IMR-90 (cell line): ENCODE results near the gene AGAP1. TPM values are rescaled to one million over a fixed set of nuclear protein-coding genes. Genes with fewer than 3 reads are reported as not detected.

Experiments
- ATAC-seq: fragments of 200-7000 bp; cut with Tn5 transposase; 2 replicates; pipeline ENCODE4 v1.9.1; 2020; ENCODE audit warnings: low read depth, mild to moderate bottlenecking, moderate library complexity
- BruUV-seq: library from RNA; stranded (reverse); fragments of 400-500 nt; replicated peaks from 2 replicates; lab custom pipeline; 2021; lab: Mats Ljungman, UMichigan
- CTCF ChIA-PET: fragments of 300-600 bp; formaldehyde crosslinking; extraction: SDS; loops from one replicate; lab custom pipeline; 2021; ENCODE audit warnings: antibody characterized with exemption; lab: Yijun Ruan, JAX
- POLR2A ChIA-PET: fragments of 300-600 bp; sonication (Branson Sonifier 250); formaldehyde crosslinking; loops from one replicate; lab custom pipeline; 2022; ENCODE audit warnings: antibody characterized with exemption; ENCODE audit not compliant: unreplicated experiment; lab: Charles Lee
- DNase-seq: peaks from one replicate; pipeline ENCODE4 v3.0.0; 2013
- H2AFZ ChIP-seq: replicated peaks from 2 replicates; pipeline ENCODE3; 2013; ENCODE audit warnings: low read length, mild to moderate bottlenecking; ENCODE audit not compliant: poor library complexity
- H2AK5ac ChIP-seq: 2 replicates; pipeline ENCODE4 v1.6.1; 2013; ENCODE audit warnings: low read depth, low read length, inconsistent platforms
- H2AK9ac ChIP-seq: replicated peaks from 2 replicates; pipeline ENCODE3; 2013; ENCODE audit warnings: mild to moderate bottlenecking, low read depth, low read length, moderate library complexity; ENCODE audit not compliant: poor library complexity
- H2BK120ac ChIP-seq: 2 replicates; pipeline ENCODE4 v1.6.1; 2013; ENCODE audit warnings: low read depth, low read length, inconsistent platforms
- H2BK15ac ChIP-seq: 3 replicates; pipeline ENCODE4 v1.6.1; 2013; ENCODE audit warnings: low read depth, low read length, inconsistent platforms
- H2BK20ac ChIP-seq: 2 replicates; pipeline ENCODE4 v1.6.1; 2013; ENCODE audit warnings: low read depth, mild to moderate bottlenecking, inconsistent platforms, low read length, moderate library complexity
- H2BK5ac ChIP-seq: 2 replicates; pipeline ENCODE4 v1.6.1; 2013; ENCODE audit warnings: mild to moderate bottlenecking, low read depth, low read length, inconsistent platforms; ENCODE audit not compliant: poor library complexity, severe bottlenecking
- H3K14ac ChIP-seq: replicated peaks from 2 replicates; pipeline ENCODE4 v1.6.1; 2013; ENCODE audit warnings: low read depth, low read length, inconsistent platforms
- H3K18ac ChIP-seq: 2 replicates; pipeline ENCODE4 v1.6.1; 2013; ENCODE audit warnings: low read depth, low read length, control low read depth
- H3K23ac ChIP-seq: 2 replicates; pipeline ENCODE4 v1.6.1; 2013; ENCODE audit warnings: low read depth, low read length, inconsistent platforms
- H3K27ac ChIP-seq: 2 replicates; pipeline ENCODE4 v1.5.1; 2013; ENCODE audit warnings: mild to moderate bottlenecking, control low read depth, low read length; ENCODE audit not compliant: insufficient read depth
- H3K27me3 ChIP-seq: 2 replicates; pipeline ENCODE4 v1.6.1; 2013; ENCODE audit warnings: low read length; ENCODE audit not compliant: control insufficient read depth, insufficient read depth
- H3K36me3 ChIP-seq: 2 replicates; pipeline ENCODE4 v1.6.1; 2013; ENCODE audit warnings: low read length, mixed read lengths; ENCODE audit not compliant: control insufficient read depth, insufficient read depth
- H3K4ac ChIP-seq: 2 replicates; pipeline ENCODE4 v1.6.1; 2013; ENCODE audit warnings: low read depth, low read length, inconsistent platforms
- H3K4me1 ChIP-seq: 2 replicates; pipeline ENCODE4 v1.6.1; 2013; ENCODE audit warnings: low read length, mixed read lengths; ENCODE audit not compliant: control insufficient read depth, insufficient read depth
- H3K4me2 ChIP-seq: 2 replicates; pipeline ENCODE4 v1.6.1; 2013; ENCODE audit warnings: low read depth, mild to moderate bottlenecking, control low read depth, low read length, moderate library complexity
- H3K4me3 ChIP-seq: 2 replicates; pipeline ENCODE4 v1.5.1; 2013; ENCODE audit warnings: low read depth, mild to moderate bottlenecking, control low read depth, low read length, moderate library complexity; ENCODE audit not compliant: insufficient read depth
- H3K56ac ChIP-seq: 2 replicates; pipeline ENCODE4 v1.6.1; 2013; ENCODE audit warnings: low read length, inconsistent platforms; ENCODE audit not compliant: insufficient read depth; ENCODE audit errors: extremely low read depth
- H3K79me1 ChIP-seq, 2 experiments: 2 replicates each; pipeline ENCODE4 v1.6.1; 2013; ENCODE audit warnings: low read length in 2 of 2, inconsistent platforms in 1 of 2, low read depth in 1 of 2
- H3K9ac ChIP-seq: 2 replicates; pipeline ENCODE4 v1.6.1; 2013; ENCODE audit warnings: low read depth, low read length, control low read depth
- H3K9me1 ChIP-seq: 2 replicates; pipeline ENCODE4 v1.6.1; 2013; ENCODE audit warnings: low read length, inconsistent platforms; ENCODE audit not compliant: insufficient read depth
- H3K9me3 ChIP-seq: 2 replicates; pipeline ENCODE4 v1.6.1; 2013; ENCODE audit warnings: low read length; ENCODE audit not compliant: control insufficient read depth, insufficient read depth
- H4K20me1 ChIP-seq: 2 replicates; pipeline ENCODE4 v1.6.1; 2013; ENCODE audit warnings: low read length, inconsistent platforms; ENCODE audit not compliant: insufficient read depth
- H4K5ac ChIP-seq: 2 replicates; pipeline ENCODE4 v1.6.1; 2013; ENCODE audit warnings: mild to moderate bottlenecking, low read depth, low read length, control low read depth
- H4K8ac ChIP-seq, 2 experiments: 2 replicates each; pipeline ENCODE4 v1.6.1; 2013; ENCODE audit warnings: low read depth in 2 of 2, low read length in 2 of 2, control low read depth in 1 of 2, inconsistent platforms in 1 of 2
- H4K91ac ChIP-seq: 2 replicates; pipeline ENCODE4 v1.6.1; 2013; ENCODE audit warnings: low read depth, low read length, inconsistent platforms; ENCODE audit not compliant: insufficient read depth
- BHLHE40 ChIP-seq: fragments of 150-350 bp; IDR thresholded peaks from 2 replicates; pipeline ENCODE4 v1.6.1; 2016; ENCODE audit warnings: mild to moderate bottlenecking, low read depth, low read length
- CEBPB ChIP-seq: IDR thresholded peaks from 2 replicates; pipeline ENCODE4 v1.6.1; 2012; ENCODE audit warnings: low read depth, low read length, improper control_type of control experiment
- CHD1 ChIP-seq: IDR thresholded peaks from 2 replicates; pipeline ENCODE4 v1.6.1; 2012; ENCODE audit warnings: low read depth, low read length, improper control_type of control experiment
- CTCF ChIP-seq: conservative IDR thresholded peaks from 2 replicates; pipeline ENCODE4 v1.5.1; 2012; ENCODE audit warnings: mild to moderate bottlenecking, low read depth, low read length, improper control_type of control experiment
- ELK1 ChIP-seq: fragments of 150-350 bp; IDR thresholded peaks from 2 replicates; pipeline ENCODE4 v1.6.1; 2016; ENCODE audit warnings: low read depth, mild to moderate bottlenecking, low read length, moderate library complexity, borderline replicate concordance
- FOS ChIP-seq: fragments of 150-350 bp; IDR thresholded peaks from 2 replicates; pipeline ENCODE4 v1.6.1; 2016; ENCODE audit warnings: low read depth, low read length
- MAFK ChIP-seq: IDR thresholded peaks from 2 replicates; pipeline ENCODE4 v1.6.1; 2012; ENCODE audit warnings: low read depth, low read length, improper control_type of control experiment
- MAZ ChIP-seq: IDR thresholded peaks from 2 replicates; pipeline ENCODE4 v1.6.1; 2012; ENCODE audit warnings: low read depth, mild to moderate bottlenecking, low read length, improper control_type of control experiment, moderate library complexity, borderline replicate concordance
- MXI1 ChIP-seq: IDR thresholded peaks from 2 replicates; pipeline ENCODE4 v1.6.1; 2012; ENCODE audit warnings: low read depth, mild to moderate bottlenecking, low read length, moderate library complexity, borderline replicate concordance
- NFE2L2 ChIP-seq: fragments of 150-350 bp; IDR thresholded peaks from 2 replicates; pipeline ENCODE4 v1.6.1; 2016; ENCODE audit warnings: low read depth, mild to moderate bottlenecking, low read length
- POLR2A ChIP-seq: IDR thresholded peaks from 2 replicates; pipeline ENCODE4 v1.6.1; 2012; ENCODE audit warnings: mild to moderate bottlenecking, low read depth, low read length
- RAD21 ChIP-seq: IDR thresholded peaks from 2 replicates; pipeline ENCODE4 v1.6.1; 2012; ENCODE audit warnings: low read length, improper control_type of control experiment
- RCOR1 ChIP-seq: IDR thresholded peaks from 2 replicates; pipeline ENCODE4 v1.6.1; 2012; ENCODE audit warnings: mild to moderate bottlenecking, low read length, improper control_type of control experiment; ENCODE audit not compliant: insufficient replicate concordance
- RFX5 ChIP-seq: IDR thresholded peaks from 2 replicates; pipeline ENCODE4 v1.8.0; 2012; ENCODE audit warnings: low read depth, mild to moderate bottlenecking, low read length, moderate library complexity
- SMC3 ChIP-seq: fragments of 150-350 bp; IDR thresholded peaks from 2 replicates; pipeline ENCODE4 v1.6.1; 2016; ENCODE audit warnings: low read depth, mild to moderate bottlenecking, antibody characterized with exemption, low read length, moderate library complexity
- USF2 ChIP-seq: fragments of 150-350 bp; IDR thresholded peaks from 2 replicates; pipeline ENCODE4 v1.6.1; 2017; ENCODE audit warnings: mild to moderate bottlenecking, antibody characterized with exemption, low read length, low read depth
- WGBS, 2 experiments: methylation state at CpG; one replicate each; pipeline versions ENCODE4 v1.1.5 to v1.1.7; 2013; ENCODE audit warnings: missing lambda C conversion rate in 2 of 2; ENCODE audit not compliant: insufficient read length in 1 of 2; ENCODE audit errors: extremely low coverage in 2 of 2; 5-methylcytosine and 5-hydroxymethylcytosine counted together
- dilution Hi-C: fragments of 300-500 bp; cut with HindIII; formaldehyde crosslinking; loops from one replicate; pipeline ENCODE4 v1.14.3; 2018; ENCODE audit warnings: low sequenced_read_pairs; ENCODE audit not compliant: unreplicated experiment
- in situ Hi-C: fragments of 300-500 bp; cut with MboI; formaldehyde crosslinking; loops from 3 replicates; pipeline ENCODE4 v1.14.3; 2019; ENCODE audit warnings: low sequenced_read_pairs, inconsistent platforms, mixed read lengths
- intact Hi-C: fragments of 100-400 bp; cut with micrococcal nuclease; formaldehyde crosslinking; loops from 2 replicates; pipeline ENCODE4 v1.10.0; 2022
- polyA plus RNA-seq, 3 experiments: library from polyadenylated mRNA; depleted of rRNA; stranded (reverse); fragments of >200 nt; gene quantifications; 2 replicates each; pipeline ENCODE4 v1.2.3, GENCODE V29; 2012; ENCODE audit warnings: low replicate concordance in 1 of 3
- total RNA-seq: library from RNA; depleted of rRNA; stranded (reverse); fragments of >200 nt; gene quantifications from 2 replicates; pipeline ENCODE4 v1.2.3, GENCODE V29; 2012

The AGAP1 gene
- total and polyA plus RNA-seq, 2 of the 4 experiments (the other 2 are of a cell fraction), result 15.1 to 16.4 TPM

- Histone ChIP-seq H3K27ac (no peak overlapping the region), H4K91ac (no peak overlapping the region), H3K79me1 (no peaks in the 10 kb centered on the region), H2BK20ac (no peak overlapping the region), H2BK15ac (no peak overlapping the region), H2BK120ac (no peak overlapping the region), H3K4me1 (no peaks in the 10 kb centered on the region), H2BK5ac (no peak overlapping the region), H4K20me1 (no peaks in the 10 kb centered on the region), H3K18ac (no peak overlapping the region), H4K5ac (no peak overlapping the region), H3K4me3 (no peak overlapping the region), H3K4ac (no peak overlapping the region), H4K8ac (no peak overlapping the region), H3K23ac (no peak overlapping the region), H2AK5ac (no peak overlapping the region), H3K56ac (no peak overlapping the region), H3K9me3 (no peaks in the 10 kb centered on the region; the same call in 1 of the 2 replicates), H3K14ac (no peak overlapping the region), H2AFZ (no peak overlapping the region), H3K36me3 (peaks cover 9% of the 10 kb centered on the region), H3K27me3 (no peaks in the 10 kb centered on the region), H3K9me1 (peaks cover 9% of the 10 kb centered on the region; the same call in 1 of the 2 replicates), H3K4me2 (no peak overlapping the region), H3K9ac (no peak overlapping the region), H2AK9ac (no peak overlapping the region)
- no peak for ATAC-seq
- WGBS, 2 experiments, result 100% methylated on average over 2 of the region's 6 CpGs; no CpG with 5 or more reads in 1 of the 2 experiments
- TF ChIP-seq SMC3, result no peak
- no peak for TF ChIP-seq RAD21
- TF ChIP-seq ELK1, result no peak
- no peak for TF ChIP-seq POLR2A
- TF ChIP-seq MAFK, result no peak
- no peak for TF ChIP-seq RFX5
- TF ChIP-seq MXI1, result no peak
- TF ChIP-seq CHD1, result no peak
- no peak for TF ChIP-seq CTCF
- no peak for TF ChIP-seq USF2
- TF ChIP-seq MAZ, result no peak
- TF ChIP-seq RCOR1, result no peak
- TF ChIP-seq FOS, result no peak
- TF ChIP-seq NFE2L2, result no peak
- no peak for TF ChIP-seq BHLHE40
- TF ChIP-seq CEBPB, result no peak
- DNase-seq, result no peak
- ChIA-PET POLR2A (no interaction called here), CTCF (no interaction called here)
- in situ Hi-C loops (no loop called here), intact Hi-C loops (no loop called here), dilution Hi-C loops (no loop called here)
- BruUV-seq, result no TSS peak
Observed at GRCh38 chr2:235911125-235911524, 417.3 kb downstream of the AGAP1 start.
